A549 (cell line): Measurements from ENCODE around the gene THRAP3.

Source experiments
- CBX8 ChIP-seq: fragments of 200-600 bp; sonication (generic); IDR thresholded peaks from 2 replicates; pipeline ENCODE4 v1.6.1; 2016
- CEBPB ChIP-seq, 2 experiments: fragments of >200 bp in 1 of 2; sonication (Bioruptor Twin) in 1 of 2; formaldehyde crosslinking in 1 of 2; IDR thresholded peaks; 2 replicates each; pipeline ENCODE4 v1.6.1; 2012 to 2016
- CHD4 ChIP-seq: fragments of 200-600 bp; sonication (generic); IDR thresholded peaks from 2 replicates; pipeline ENCODE4 v1.6.1; 2016; ENCODE audit warnings: antibody characterized with exemption, mild to moderate bottlenecking, borderline replicate concordance
- CTCF ChIP-seq: fragments of >200 bp; sonication (Bioruptor Twin); formaldehyde crosslinking; IDR thresholded peaks from 3 replicates; pipeline ENCODE4 v1.5.1; 2016
- FOSL2 ChIP-seq, 2 experiments: fragments of 450-650 bp in 1 of 2; fragments of >200 bp in 1 of 2; sonication (Bioruptor Twin) in 1 of 2; formaldehyde crosslinking; IDR thresholded peaks; 2 replicates each; pipeline versions ENCODE4 v1.5.0 to v1.6.1; 2016 to 2020; ENCODE audit warnings: mild to moderate bottlenecking in 1 of 2, moderate library complexity in 1 of 2
- JUNB ChIP-seq: fragments of >200 bp; sonication (Bioruptor Twin); formaldehyde crosslinking; IDR thresholded peaks from 2 replicates; pipeline ENCODE4 v1.6.1; 2016
- MYC ChIP-seq: IDR thresholded peaks from 2 replicates; pipeline ENCODE4 v1.6.1; 2012; ENCODE audit warnings: mild to moderate bottlenecking, inconsistent platforms, low read length, improper control_type of control experiment, borderline replicate concordance
- PHF8 ChIP-seq: fragments of 200-600 bp; sonication (generic); IDR thresholded peaks from 2 replicates; pipeline ENCODE4 v1.6.1; 2016; ENCODE audit warnings: low read depth, mild to moderate bottlenecking, antibody characterized with exemption, moderate library complexity, borderline replicate concordance
- USF2 ChIP-seq: fragments of 450-650 bp; IDR thresholded peaks from 2 replicates; pipeline ENCODE4 v1.6.1; 2014; ENCODE audit warnings: antibody characterized with exemption

GRCh38 chr1:36225283-36225899, 1.1 kb downstream of the THRAP3 start:
- TF ChIP-seq CHD4: no peak
- no peak for TF ChIP-seq CTCF
- no peak for TF ChIP-seq PHF8
- no peak for TF ChIP-seq MYC
- TF ChIP-seq JUNB: no peak
- TF ChIP-seq CEBPB (IDR thresholded peaks at IDR 0.05): no peak
- no peak for TF ChIP-seq USF2
- TF ChIP-seq CBX8: no peak
- no peak for TF ChIP-seq FOSL2 (IDR thresholded peaks at IDR 0.05)
- no peak for TF ChIP-seq FOSL2 (CRISPR knock-in tag; IDR thresholded peaks at IDR 0.05)
